Gastroesophageal sphincter (tissue), 4 donors: ENCODE measurements around the gene TTLL1. TPM values are rescaled to one million over a fixed set of nuclear protein-coding genes. Genes with fewer than 3 reads are reported as not detected.
A peak's percentile ranks its signal among the peaks of the same experiment; 100 is the strongest.

Source experiments
- ATAC-seq: fragments of 150-250 bp; one replicate; pipeline ENCODE4 v1.9.1; 2016; ENCODE audit warnings: mild to moderate bottlenecking, moderate library complexity
- H3K27ac ChIP-seq, 4 donors: fragments of 200-600 bp; sonication (generic) in 3 of 4; 1 replicate in 3 of 4; 2 replicates in 1 of 4; pipeline ENCODE4 v1.5.1; 2016 to 2019
- H3K27me3 ChIP-seq: fragments of 200-600 bp; sonication (generic); one replicate; pipeline ENCODE4 v1.5.1; 2019
- H3K36me3 ChIP-seq, 2 donors: fragments of 200-600 bp; sonication (generic); one replicate each; pipeline ENCODE4 v1.5.1; 2019; ENCODE audit warnings: control low read depth in 1 of 2
- H3K4me1 ChIP-seq, 3 donors: fragments of 200-600 bp; sonication (generic); 1 replicate in 2 of 3; 2 replicates in 1 of 3; pipeline ENCODE4 v1.5.1; 2016 to 2019; ENCODE audit warnings: control low read depth in 2 of 3
- H3K4me3 ChIP-seq, 2 donors: fragments of 200-600 bp; sonication (generic); one replicate each; pipeline ENCODE4 v1.5.1; 2019; ENCODE audit warnings: mild to moderate bottlenecking in 1 of 2, moderate library complexity in 1 of 2
- H3K9me3 ChIP-seq, 3 donors: fragments of 200-600 bp; sonication (generic); one replicate each; pipeline ENCODE4 v1.5.1; 2017 to 2019; ENCODE audit warnings: control low read depth in 2 of 3
- CTCF ChIP-seq, 4 experiments: fragments of 200-600 bp in 2 of 4; fragments of 450-650 bp in 2 of 4; sonication (generic) in 1 of 4; IDR thresholded peaks; one replicate each; pipeline ENCODE4 v1.5.1; 2017 to 2019; ENCODE audit warnings: antibody characterized with exemption in 4 of 4, mild to moderate bottlenecking in 2 of 4, moderate library complexity in 2 of 4
- EP300 ChIP-seq: sonication (generic); formaldehyde crosslinking; IDR thresholded peaks from one replicate; pipeline ENCODE4 v1.6.1; 2017; ENCODE audit warnings: antibody characterized with exemption, mild to moderate bottlenecking
- POLR2A ChIP-seq, 2 donors: fragments of 450-650 bp; IDR thresholded peaks; one replicate each; pipeline ENCODE4 v1.6.1; 2017; ENCODE audit warnings: antibody characterized with exemption in 2 of 2, mild to moderate bottlenecking in 2 of 2, moderate library complexity in 1 of 2
- POLR2AphosphoS5 ChIP-seq: sonication (generic); formaldehyde crosslinking; IDR thresholded peaks from one replicate; pipeline ENCODE4 v1.6.1; 2017; ENCODE audit warnings: antibody characterized with exemption
- WGBS, 2 donors: methylation state at CpG; one replicate each; pipeline ENCODE4 v1.1.5; 2018; ENCODE audit warnings: low coverage in 1 of 2; 5-methylcytosine and 5-hydroxymethylcytosine counted together
- total RNA-seq, 4 donors: library from RNA; depleted of rRNA; stranded (reverse); fragments of >200 nt; gene quantifications; one replicate each; pipeline ENCODE4 v1.1.0, GENCODE V29; 2016

Gene TTLL1
- total RNA-seq, 4 donors from 2014 or later = 3.9 to 8.0 (median 5.4) TPM

- Histone ChIP-seq H3K4me1 (peaks cover 0 to 51% (median 8%) of the 10 kb centered on the region in 3 donors), H3K9me3 (no peaks in the 10 kb centered on the region), H3K27ac (peak overlapping the region; percentile 62 to 92 (median 85)), H3K4me3 (peak overlapping the region; percentile 78 to 95), H3K36me3 (no peaks in the 10 kb centered on the region), H3K27me3 (no peaks in the 10 kb centered on the region)
- WGBS, 2 donors = 1 to 3% methylated on average over 6 to 14 of the region's 39 CpGs
- ATAC-seq = peak; percentile 21
- TF ChIP-seq POLR2A (IDR thresholded peaks at IDR 0.05) (no peak), CTCF (IDR thresholded peaks at IDR 0.05) (no peak), POLR2AphosphoS5 (no peak), EP300 (no peak)
These were observed 74.8 kb downstream of the TTLL1 start for GRCh38 chr22:43014316-43014868.

GRCh38 chr22:43013355-43014315 is 75.6 kb downstream of the TTLL1 start:
- Histone ChIP-seq H3K27ac (peak overlapping the region; percentile 62 to 92 (median 85)), H3K4me3 (peak overlapping the region; percentile 78 to 95), H3K27me3 (no peaks in the 10 kb centered on the region), H3K9me3 (no peaks in the 10 kb centered on the region), H3K36me3 (no peaks in the 10 kb centered on the region), H3K4me1 (peaks cover under 1 to 58% (median 15%) of the 10 kb centered on the region in 3 donors)
- 7 to 13% methylated on average over 5 to 10 of the region's 16 CpGs for WGBS, 2 donors
- no peak for ATAC-seq
- TF ChIP-seq POLR2A (IDR thresholded peaks at IDR 0.05) = no peak
- no peak for TF ChIP-seq EP300
- TF ChIP-seq POLR2AphosphoS5 = no peak
- TF ChIP-seq CTCF (IDR thresholded peaks at IDR 0.05) = no peak

- ATAC-seq = no peak
- 73% methylated on average over 6 of the region's 6 CpGs; no CpG with 5 or more reads in 1 of the 2 donors for WGBS, 2 donors
- Histone ChIP-seq H3K4me1 (peaks cover 3 to 71% (median 20%) of the 10 kb centered on the region in 3 donors), H3K27me3 (no peaks in the 10 kb centered on the region), H3K36me3 (no peaks in the 10 kb centered on the region), H3K27ac (no peak overlapping the region), H3K4me3 (no peak overlapping the region), H3K9me3 (no peaks in the 10 kb centered on the region)
- TF ChIP-seq POLR2A (IDR thresholded peaks at IDR 0.05) (no peak), CTCF (IDR thresholded peaks at IDR 0.05) (no peak), POLR2AphosphoS5 (no peak), EP300 (no peak)
These were observed 76.8 kb downstream of the TTLL1 start for GRCh38 chr22:43012390-43012789.

- Histone ChIP-seq H3K4me3 (no peak overlapping the region), H3K4me1 (peaks cover 3 to 84% (median 20%) of the 10 kb centered on the region in 3 donors), H3K27me3 (no peaks in the 10 kb centered on the region), H3K27ac (no peak overlapping the region), H3K36me3 (no peaks in the 10 kb centered on the region), H3K9me3 (no peaks in the 10 kb centered on the region)
- WGBS, 2 donors = 51 to 60% methylated on average over 2 to 3 of the region's 7 CpGs
- ATAC-seq = no peak
- TF ChIP-seq EP300 = no peak
- no peak for TF ChIP-seq CTCF (IDR thresholded peaks at IDR 0.05)
- no peak for TF ChIP-seq POLR2AphosphoS5
- TF ChIP-seq POLR2A (IDR thresholded peaks at IDR 0.05) = no peak
These were observed 78.1 kb downstream of the TTLL1 start for GRCh38 chr22:43011079-43011478.
